WERI-Rb-1 (cell line): ENCODE measurements around the gene PDILT.

Experiments
- DNase-seq: peaks from one replicate; pipeline ENCODE4 v3.0.0-alpha.2; 2020
- H3K27ac ChIP-seq: fragments of 250-450 bp; sonication (Bioruptor Pico); 2 replicates; pipeline ENCODE4 v1.5.1; 2020; ENCODE audit warnings: mild to moderate bottlenecking, moderate library complexity
- H3K27me3 ChIP-seq: fragments of 250-450 bp; sonication (Bioruptor Pico); 2 replicates; pipeline ENCODE4 v1.5.1; 2021; ENCODE audit warnings: mild to moderate bottlenecking, low read depth, moderate library complexity; ENCODE audit not compliant: insufficient read depth, severe bottlenecking
- H3K36me3 ChIP-seq: fragments of 250-450 bp; sonication (Bioruptor Pico); 2 replicates; pipeline ENCODE4 v1.5.1; 2020; ENCODE audit warnings: mild to moderate bottlenecking, moderate library complexity
- H3K4me3 ChIP-seq: 2 replicates; pipeline ENCODE4 v1.5.1; 2011; ENCODE audit warnings: low read depth, mild to moderate bottlenecking, control low read depth, low read length
- H3K9me3 ChIP-seq: fragments of 250-450 bp; sonication (Bioruptor Pico); 2 replicates; pipeline ENCODE4 v1.5.1; 2021; ENCODE audit warnings: mild to moderate bottlenecking, moderate library complexity; ENCODE audit not compliant: severe bottlenecking
- TF ChIP-seq, protein P1 (sequence below): IDR thresholded peaks from 2 replicates; pipeline ENCODE4 v1.5.1; 2011; ENCODE audit warnings: low read depth, mild to moderate bottlenecking, control low read depth, inconsistent platforms, low read length

PDILT gene

DNA sequence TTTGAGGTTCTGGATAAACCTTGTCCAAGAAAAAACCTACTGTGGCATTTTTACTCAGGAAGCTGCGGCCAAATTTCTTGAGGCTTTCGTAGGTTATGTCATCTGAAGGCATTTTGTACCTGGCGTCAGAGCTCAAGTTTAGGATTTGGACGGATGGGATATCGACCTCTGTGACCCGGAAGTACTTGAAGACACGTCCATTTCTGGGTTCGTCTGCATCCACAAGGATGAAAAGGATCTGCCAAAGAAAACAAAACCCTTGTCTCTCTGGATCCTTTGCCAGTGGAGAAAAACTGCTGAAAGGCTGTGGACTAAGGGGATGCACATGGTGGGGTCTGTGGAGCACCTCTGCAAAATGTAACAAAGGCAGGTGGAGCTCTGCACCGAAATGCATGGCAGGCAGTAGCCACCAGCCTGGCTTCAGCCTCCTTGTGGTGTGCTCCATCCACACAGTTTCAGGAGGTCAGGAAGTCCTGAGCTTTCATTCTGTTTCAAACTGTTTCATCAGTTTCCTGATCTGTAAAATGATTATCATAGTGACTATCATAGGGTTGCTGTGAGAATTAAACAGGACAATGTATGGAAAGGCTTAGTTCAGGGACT is 35.0 kb downstream of the PDILT start:
- Histone ChIP-seq H3K27ac (no peak overlapping the region), H3K9me3 (peaks cover 3% of the 10 kb centered on the region), H3K4me3 (no peak overlapping the region), H3K36me3 (no peaks in the 10 kb centered on the region), H3K27me3 (peaks cover 68% of the 10 kb centered on the region)
- TF ChIP-seq, protein P1, sequence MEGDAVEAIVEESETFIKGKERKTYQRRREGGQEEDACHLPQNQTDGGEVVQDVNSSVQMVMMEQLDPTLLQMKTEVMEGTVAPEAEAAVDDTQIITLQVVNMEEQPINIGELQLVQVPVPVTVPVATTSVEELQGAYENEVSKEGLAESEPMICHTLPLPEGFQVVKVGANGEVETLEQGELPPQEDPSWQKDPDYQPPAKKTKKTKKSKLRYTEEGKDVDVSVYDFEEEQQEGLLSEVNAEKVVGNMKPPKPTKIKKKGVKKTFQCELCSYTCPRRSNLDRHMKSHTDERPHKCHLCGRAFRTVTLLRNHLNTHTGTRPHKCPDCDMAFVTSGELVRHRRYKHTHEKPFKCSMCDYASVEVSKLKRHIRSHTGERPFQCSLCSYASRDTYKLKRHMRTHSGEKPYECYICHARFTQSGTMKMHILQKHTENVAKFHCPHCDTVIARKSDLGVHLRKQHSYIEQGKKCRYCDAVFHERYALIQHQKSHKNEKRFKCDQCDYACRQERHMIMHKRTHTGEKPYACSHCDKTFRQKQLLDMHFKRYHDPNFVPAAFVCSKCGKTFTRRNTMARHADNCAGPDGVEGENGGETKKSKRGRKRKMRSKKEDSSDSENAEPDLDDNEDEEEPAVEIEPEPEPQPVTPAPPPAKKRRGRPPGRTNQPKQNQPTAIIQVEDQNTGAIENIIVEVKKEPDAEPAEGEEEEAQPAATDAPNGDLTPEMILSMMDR, result no peak
- no peak for DNase-seq

DNA sequence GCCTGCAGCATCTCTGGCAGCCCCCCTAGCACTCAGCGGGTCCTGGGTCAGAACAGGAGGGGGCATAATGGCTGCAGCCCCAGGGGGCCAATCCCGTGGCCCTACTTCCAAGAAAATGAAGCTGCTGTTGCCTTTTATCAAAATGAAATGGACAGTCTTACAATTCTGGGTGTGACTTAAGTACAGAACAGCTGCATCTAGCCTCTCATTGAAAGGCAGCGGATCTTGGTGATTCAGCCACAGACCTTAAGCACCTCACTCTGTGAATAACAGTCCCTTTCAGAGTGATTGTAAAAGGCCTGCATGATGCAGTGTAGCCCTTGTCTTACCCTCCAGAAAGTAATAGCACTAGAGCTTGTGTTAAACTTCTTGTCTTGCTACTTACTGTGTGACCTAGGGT is 40.5 kb downstream of the PDILT start:
- no peak for DNase-seq
- Histone ChIP-seq H3K9me3 (no peaks in the 10 kb centered on the region), H3K36me3 (no peaks in the 10 kb centered on the region), H3K27ac (no peak overlapping the region), H3K27me3 (peaks cover 75% of the 10 kb centered on the region), H3K4me3 (no peak overlapping the region)
- TF ChIP-seq, protein P1, result no peak

DNA sequence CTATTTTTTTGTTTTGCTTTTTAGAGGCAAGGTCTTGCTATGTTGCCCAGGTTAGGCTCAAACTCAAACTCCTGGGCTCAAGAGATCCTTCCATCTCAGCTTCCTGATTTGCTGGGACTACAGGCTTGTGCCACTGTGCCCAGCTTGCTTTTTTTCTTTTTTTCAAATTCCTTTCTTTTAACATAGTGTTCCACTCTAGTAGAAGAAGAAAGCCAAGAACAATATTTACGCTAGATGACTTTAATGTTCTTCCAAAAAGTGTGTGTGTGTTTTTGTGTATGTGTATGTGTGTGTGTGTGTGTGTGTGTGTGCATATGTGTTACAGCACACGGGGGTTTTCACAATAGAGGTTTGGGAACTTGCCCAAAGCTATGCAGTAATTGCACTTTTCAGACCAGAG is 41.3 kb downstream of the PDILT start:
- H3K4me3 ChIP-seq, result no peak overlapping the region
- DNase-seq, result no peak
- H3K36me3 ChIP-seq, result no peaks in the 10 kb centered on the region
- H3K27ac ChIP-seq, result no peak overlapping the region
- no peaks in the 10 kb centered on the region for H3K9me3 ChIP-seq
- TF ChIP-seq, protein P1, result no peak
- peaks cover 66% of the 10 kb centered on the region for H3K27me3 ChIP-seq

DNA sequence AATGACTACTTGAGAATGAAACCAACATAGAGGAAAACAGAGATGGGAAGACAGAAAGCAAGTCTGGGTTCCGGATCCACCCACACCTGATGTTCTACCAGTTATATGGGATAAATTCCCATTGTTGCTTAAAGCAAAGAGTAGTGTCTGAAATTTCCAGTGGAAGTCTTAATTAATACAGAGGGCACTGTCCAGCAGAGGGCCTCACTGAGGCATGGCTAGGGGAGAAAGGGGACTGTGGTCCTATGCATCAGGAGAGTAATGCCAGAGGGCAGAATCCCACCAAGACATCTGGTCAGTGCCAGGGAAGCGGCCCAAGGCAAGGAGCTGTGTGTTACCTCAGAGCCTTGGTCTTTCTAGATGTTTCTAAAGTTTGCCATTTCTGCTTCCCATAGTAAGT is 44.5 kb downstream of the PDILT start:
- DNase-seq, result no peak
- H3K27ac ChIP-seq, result no peak overlapping the region
- TF ChIP-seq, protein P1, result peak; percentile 52
- H3K27me3 ChIP-seq, result peaks cover 55% of the 10 kb centered on the region
- H3K9me3 ChIP-seq, result no peaks in the 10 kb centered on the region
- no peaks in the 10 kb centered on the region for H3K36me3 ChIP-seq
- no peak overlapping the region for H3K4me3 ChIP-seq

DNA sequence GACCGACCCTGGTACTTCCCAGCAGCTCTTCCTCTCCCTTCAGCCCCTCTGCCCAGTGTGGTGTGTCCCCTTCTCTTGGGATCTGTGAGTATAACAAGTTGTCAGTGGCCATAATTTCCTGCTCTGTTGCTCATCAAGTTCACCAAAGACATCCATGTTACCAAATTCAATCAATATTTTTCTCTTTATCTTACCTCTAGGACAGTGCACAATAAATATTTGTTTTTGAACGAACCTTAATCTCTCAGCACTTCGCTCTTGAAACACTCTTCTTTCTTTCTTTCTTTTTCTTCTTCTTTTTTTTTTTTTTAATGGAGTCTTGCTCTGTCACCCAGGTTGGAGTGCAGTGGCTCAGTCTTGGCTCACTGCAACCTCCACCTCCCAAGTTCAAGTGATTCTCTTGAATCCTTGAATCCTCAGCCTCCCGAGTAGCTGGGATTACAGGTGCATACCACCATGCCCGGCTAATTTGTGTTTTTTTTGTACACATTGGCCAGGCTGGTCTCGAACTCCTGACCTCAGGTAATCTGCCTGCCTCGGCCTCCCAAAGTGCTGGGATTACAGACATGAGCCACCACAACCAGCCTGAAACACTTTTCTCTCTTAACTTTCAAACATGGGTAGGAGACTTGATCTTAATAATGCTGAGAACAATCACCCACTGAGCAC is 49.3 kb downstream of the PDILT start:
- Histone ChIP-seq H3K27me3 (peaks cover 54% of the 10 kb centered on the region), H3K9me3 (no peaks in the 10 kb centered on the region), H3K4me3 (no peak overlapping the region), H3K36me3 (no peaks in the 10 kb centered on the region), H3K27ac (no peak overlapping the region)
- no peak for DNase-seq
- TF ChIP-seq, protein P1, result no peak
